ENCODE results near the gene MTFR2. TPM values are rescaled to one million over a fixed set of nuclear protein-coding genes. Genes with fewer than 3 reads are reported as not detected.

MTFR2 gene
- total RNA-seq, 1 experiment from 2014 or later = 6.2 TPM

DNA sequence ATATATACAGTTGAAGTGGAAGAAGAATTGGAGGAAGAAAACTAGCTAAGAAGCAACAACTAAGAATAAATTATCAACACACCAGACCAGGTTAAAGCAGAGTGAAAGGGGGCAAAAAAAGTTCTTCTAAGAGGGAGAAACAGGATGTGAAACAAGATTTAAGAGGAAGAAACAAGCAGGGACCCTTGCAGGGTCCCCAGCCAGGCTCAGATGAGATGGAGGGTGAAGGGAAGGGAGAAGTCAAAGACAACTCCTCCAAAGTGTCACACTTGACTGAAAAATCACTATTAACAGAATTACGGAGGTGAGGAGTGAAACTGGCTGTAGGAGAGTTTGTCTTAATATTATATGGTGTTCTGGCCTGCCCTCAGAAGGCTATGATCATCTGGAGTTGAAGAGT is 65.4 kb downstream of the MTFR2 start:
- Histone ChIP-seq H3K4me3 (ENCODE audit: low read length) (no peak overlapping the region), H3K27ac (ENCODE audit: low read length) (no peak overlapping the region), H3K9me2 (replicated peaks; ENCODE audit: low read length) (no peaks in the 10 kb centered on the region), H4K20me1 (ENCODE audit: low read length) (no peaks in the 10 kb centered on the region), H3K4me2 (ENCODE audit: low read length) (no peak overlapping the region), H3K27me3 (ENCODE audit: low read length) (no peaks in the 10 kb centered on the region), H3K79me2 (ENCODE audit: low read length) (no peaks in the 10 kb centered on the region), H3F3A (ENCODE audit: low read length, unreplicated experiment) (no peaks in the 10 kb centered on the region), H3K4me1 (ENCODE audit: insufficient read depth, low read length) (no peaks in the 10 kb centered on the region), H3K9me3 (ENCODE audit: low read length) (no peaks in the 10 kb centered on the region), H2AFZ (ENCODE audit: low read length) (no peak overlapping the region), H3K36me3 (ENCODE audit: low read depth, low read length) (no peaks in the 10 kb centered on the region), H3K9ac (ENCODE audit: low read length) (no peak overlapping the region)
- DNase-seq = no peak
- CTCF ChIA-PET = no interaction called here
- intact Hi-C loops (cut with micrococcal nuclease) = no loop called here
- TF ChIP-seq EZH2 (IDR thresholded peaks at IDR 0.05; ENCODE audit: low read length, unreplicated experiment) (no peak), EZH2phosphoT487 (IDR thresholded peaks at IDR 0.05; ENCODE audit: borderline replicate concordance, low read length) (no peak)
- TF ChIP-seq, protein P1, sequence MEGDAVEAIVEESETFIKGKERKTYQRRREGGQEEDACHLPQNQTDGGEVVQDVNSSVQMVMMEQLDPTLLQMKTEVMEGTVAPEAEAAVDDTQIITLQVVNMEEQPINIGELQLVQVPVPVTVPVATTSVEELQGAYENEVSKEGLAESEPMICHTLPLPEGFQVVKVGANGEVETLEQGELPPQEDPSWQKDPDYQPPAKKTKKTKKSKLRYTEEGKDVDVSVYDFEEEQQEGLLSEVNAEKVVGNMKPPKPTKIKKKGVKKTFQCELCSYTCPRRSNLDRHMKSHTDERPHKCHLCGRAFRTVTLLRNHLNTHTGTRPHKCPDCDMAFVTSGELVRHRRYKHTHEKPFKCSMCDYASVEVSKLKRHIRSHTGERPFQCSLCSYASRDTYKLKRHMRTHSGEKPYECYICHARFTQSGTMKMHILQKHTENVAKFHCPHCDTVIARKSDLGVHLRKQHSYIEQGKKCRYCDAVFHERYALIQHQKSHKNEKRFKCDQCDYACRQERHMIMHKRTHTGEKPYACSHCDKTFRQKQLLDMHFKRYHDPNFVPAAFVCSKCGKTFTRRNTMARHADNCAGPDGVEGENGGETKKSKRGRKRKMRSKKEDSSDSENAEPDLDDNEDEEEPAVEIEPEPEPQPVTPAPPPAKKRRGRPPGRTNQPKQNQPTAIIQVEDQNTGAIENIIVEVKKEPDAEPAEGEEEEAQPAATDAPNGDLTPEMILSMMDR (conservative IDR thresholded peaks at IDR 0.05; ENCODE audit: low read depth, low read length) = no peak
- POLR2A ChIA-PET (ENCODE audit: unreplicated experiment) = no interaction called here
- no peak for ATAC-seq
- no TSS peak for BruUV-seq (replicated peaks)

DNA sequence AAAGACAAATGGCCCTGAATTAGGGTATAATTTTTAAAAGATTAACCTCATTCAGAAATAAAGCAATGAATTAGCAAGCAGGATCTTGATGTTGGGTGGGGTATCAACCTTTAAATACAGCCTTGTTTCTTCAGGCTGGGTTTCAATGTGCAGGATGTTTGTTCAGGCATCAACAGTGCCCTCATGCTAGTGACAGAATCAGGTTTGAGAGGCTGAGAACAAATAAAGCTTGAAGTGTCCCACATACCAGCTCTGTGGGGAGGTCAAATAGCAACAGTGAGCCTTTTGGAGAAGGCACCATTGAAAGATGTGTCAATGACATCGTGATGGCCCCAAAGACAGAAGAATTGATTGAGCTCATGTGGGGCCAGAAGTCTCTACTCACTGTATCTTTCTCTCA is 68.2 kb downstream of the MTFR2 start:
- Histone ChIP-seq H3F3A (ENCODE audit: low read length, unreplicated experiment) (no peaks in the 10 kb centered on the region), H3K27ac (ENCODE audit: low read length) (no peak overlapping the region), H3K4me2 (ENCODE audit: low read length) (no peak overlapping the region), H3K9me2 (replicated peaks; ENCODE audit: low read length) (no peaks in the 10 kb centered on the region), H2AFZ (ENCODE audit: low read length) (no peak overlapping the region), H3K36me3 (ENCODE audit: low read depth, low read length) (no peaks in the 10 kb centered on the region), H3K9me3 (ENCODE audit: low read length) (no peaks in the 10 kb centered on the region), H3K27me3 (ENCODE audit: low read length) (no peaks in the 10 kb centered on the region), H3K4me1 (ENCODE audit: insufficient read depth, low read length) (no peaks in the 10 kb centered on the region), H3K4me3 (ENCODE audit: low read length) (no peak overlapping the region), H3K9ac (ENCODE audit: low read length) (no peak overlapping the region), H4K20me1 (ENCODE audit: low read length) (no peaks in the 10 kb centered on the region), H3K79me2 (ENCODE audit: low read length) (no peaks in the 10 kb centered on the region)
- ATAC-seq = no peak
- no peak for TF ChIP-seq EZH2phosphoT487 (IDR thresholded peaks at IDR 0.05; ENCODE audit: borderline replicate concordance, low read length)
- TF ChIP-seq, protein P1 (conservative IDR thresholded peaks at IDR 0.05; ENCODE audit: low read depth, low read length) = no peak
- no peak for TF ChIP-seq EZH2 (IDR thresholded peaks at IDR 0.05; ENCODE audit: low read length, unreplicated experiment)
- CTCF ChIA-PET = no interaction called here
- POLR2A ChIA-PET (ENCODE audit: unreplicated experiment) = no interaction called here
- DNase-seq = no peak
- BruUV-seq (replicated peaks) = no TSS peak
- intact Hi-C loops (cut with micrococcal nuclease) = no loop called here

DNA sequence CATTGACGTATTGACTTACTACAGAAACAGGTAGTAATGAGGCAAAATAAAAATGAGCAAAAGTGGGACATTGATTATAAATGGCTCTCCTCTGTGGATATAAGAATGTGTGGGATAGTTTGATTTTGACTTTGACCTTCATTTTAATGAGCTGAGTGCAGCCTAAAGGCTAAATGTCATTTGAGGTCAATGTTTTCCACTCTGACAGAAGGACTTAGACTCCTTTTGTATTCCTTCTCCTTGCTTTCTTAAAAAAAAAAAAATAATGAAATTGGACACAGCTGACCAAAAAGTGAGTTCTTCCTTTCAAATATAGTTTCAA is 68.6 kb downstream of the MTFR2 start:
- Histone ChIP-seq H3K9me3 (ENCODE audit: low read length) (no peaks in the 10 kb centered on the region), H4K20me1 (ENCODE audit: low read length) (no peaks in the 10 kb centered on the region), H3K27me3 (ENCODE audit: low read length) (no peaks in the 10 kb centered on the region), H3K4me2 (ENCODE audit: low read length) (no peak overlapping the region), H3K9me2 (replicated peaks; ENCODE audit: low read length) (no peaks in the 10 kb centered on the region), H3K4me1 (ENCODE audit: insufficient read depth, low read length) (no peaks in the 10 kb centered on the region), H3K27ac (ENCODE audit: low read length) (no peak overlapping the region), H3F3A (ENCODE audit: low read length, unreplicated experiment) (no peaks in the 10 kb centered on the region), H3K79me2 (ENCODE audit: low read length) (no peaks in the 10 kb centered on the region), H3K36me3 (ENCODE audit: low read depth, low read length) (no peaks in the 10 kb centered on the region), H3K4me3 (ENCODE audit: low read length) (no peak overlapping the region), H2AFZ (ENCODE audit: low read length) (no peak overlapping the region), H3K9ac (ENCODE audit: low read length) (no peak overlapping the region)
- no peak for ATAC-seq
- intact Hi-C loops (cut with micrococcal nuclease) = no loop called here
- BruUV-seq (replicated peaks) = no TSS peak
- no peak for DNase-seq
- TF ChIP-seq EZH2 (IDR thresholded peaks at IDR 0.05; ENCODE audit: low read length, unreplicated experiment) (no peak), EZH2phosphoT487 (IDR thresholded peaks at IDR 0.05; ENCODE audit: borderline replicate concordance, low read length) (no peak)
- TF ChIP-seq, protein P1 (conservative IDR thresholded peaks at IDR 0.05; ENCODE audit: low read depth, low read length) = no peak
- CTCF ChIA-PET = no interaction called here
- POLR2A ChIA-PET (ENCODE audit: unreplicated experiment) = no interaction called here

Other genes starting within 250 kb of the MTFR2 start
- gene BCLAF1, start 39.5 kb upstream of the MTFR2 start, total RNA-seq (2014; rRNA removed) = 119 and 171 TPM in 2 replicates

Data from PC-3 (cell line).